Measurements from ENCODE around the gene DEDD2.

Gene DEDD2

GRCh38 chr19:42174958-42175734 lies 42.3 kb downstream of the DEDD2 start:
- no peak for TF ChIP-seq CTCF (conservative IDR thresholded peaks at IDR 0.05; ENCODE audit: low read depth, low read length)
- no peak overlapping the region for H3K4me3 ChIP-seq (ENCODE audit: low read depth, low read length)
- DNase-seq (ENCODE audit: low read depth), result no peak

- TF ChIP-seq CTCF (conservative IDR thresholded peaks at IDR 0.05; ENCODE audit: low read depth, low read length), result no peak
- no peak for DNase-seq (ENCODE audit: low read depth)
- H3K4me3 ChIP-seq (ENCODE audit: low read depth, low read length), result no peak overlapping the region
Measured at GRCh38 chr19:42174188-42174587, 43.3 kb downstream of the DEDD2 start.

- TF ChIP-seq CTCF (conservative IDR thresholded peaks at IDR 0.05; ENCODE audit: low read depth, low read length), result no peak
- DNase-seq (ENCODE audit: low read depth), result no peak
- H3K4me3 ChIP-seq (ENCODE audit: low read depth, low read length), result no peak overlapping the region
Measured at GRCh38 chr19:42173695-42174094, 43.8 kb downstream of the DEDD2 start.

GRCh38 chr19:42172261-42172660 lies 45.2 kb downstream of the DEDD2 start:
- DNase-seq (ENCODE audit: low read depth), result no peak
- no peak overlapping the region for H3K4me3 ChIP-seq (ENCODE audit: low read depth, low read length)
- TF ChIP-seq CTCF (conservative IDR thresholded peaks at IDR 0.05; ENCODE audit: low read depth, low read length), result no peak

- no peak overlapping the region for H3K4me3 ChIP-seq (ENCODE audit: low read depth, low read length)
- DNase-seq (ENCODE audit: low read depth), result no peak
- TF ChIP-seq CTCF (conservative IDR thresholded peaks at IDR 0.05; ENCODE audit: low read depth, low read length), result no peak
Measured at GRCh38 chr19:42170715-42171114, 46.8 kb downstream of the DEDD2 start.

GRCh38 chr19:42169486-42170413 lies 47.7 kb downstream of the DEDD2 start:
- no peak overlapping the region for H3K4me3 ChIP-seq (ENCODE audit: low read depth, low read length)
- DNase-seq (ENCODE audit: low read depth), result no peak
- TF ChIP-seq CTCF (conservative IDR thresholded peaks at IDR 0.05; ENCODE audit: low read depth, low read length), result no peak

Measured in choroid plexus epithelial cell (primary cell).